ENCODE measurements around the gene NPLOC4.

GRCh38 chr17:81553018-81553615 is 83.8 kb downstream of the NPLOC4 start:
- TF ChIP-seq POLR2A (IDR thresholded peaks at IDR 0.05) (no peak), CTCF (IDR thresholded peaks at IDR 0.05) (no peak)

All from uterus (tissue), 2 donors.